Activated T-helper 2 cell treated with anti-CD3 and anti-CD28 coated beads, Interferon-gamma antibody, Interleukin-2, Interleukin-4, amounts not matched to agents 10 μg/mL and 5 μg/mL and 100 μg/mL, durations not matched to agents 14 hours and 24 hours and 36 hours (primary cell): ENCODE results near the gene NRCAM. TPM values are rescaled to one million over a fixed set of nuclear protein-coding genes. Genes with fewer than 3 reads are reported as not detected.

Experiments used
- DNase-seq: peaks from one replicate; pipeline ENCODE4 v3.0.0; 2021; ENCODE audit warnings: low spot score
- H3K27ac Mint-ChIP-seq: one replicate; pipeline ENCODE4 v1.8.0; 2021; ENCODE audit warnings: mixed read lengths
- H3K27me3 Mint-ChIP-seq: one replicate; pipeline ENCODE4 v1.8.0; 2021; ENCODE audit warnings: low read depth, mixed read lengths
- H3K36me3 Mint-ChIP-seq: one replicate; pipeline ENCODE4 v1.8.0; 2021; ENCODE audit warnings: low read depth, mixed read lengths
- H3K4me1 Mint-ChIP-seq: one replicate; pipeline ENCODE4 v1.8.0; 2021; ENCODE audit warnings: low read depth, mixed read lengths
- H3K4me3 Mint-ChIP-seq: one replicate; pipeline ENCODE4 v1.8.0; 2021; ENCODE audit warnings: low read depth, mild to moderate bottlenecking, moderate library complexity, mixed read lengths
- H3K9me3 Mint-ChIP-seq: one replicate; pipeline ENCODE4 v1.8.0; 2021; ENCODE audit warnings: mixed read lengths
- intact Hi-C: fragments of 100-400 bp; cut with micrococcal nuclease; formaldehyde crosslinking; loops from one replicate; pipeline ENCODE4 v1.15.1; 2023
- total RNA-seq: library from RNA; stranded (reverse); gene quantifications from 2 replicates; pipeline ENCODE4 v1.2.3, GENCODE V29; 2022

NRCAM gene
- total RNA-seq, 1 donor from 2014 or later: 0.05 TPM

- H3K4me3 Mint-ChIP-seq: no peak overlapping the region
- peaks cover 19% of the 10 kb centered on the region for H3K27me3 Mint-ChIP-seq
- H3K27ac Mint-ChIP-seq: no peak overlapping the region
- no peak for DNase-seq
- H3K4me1 Mint-ChIP-seq: peaks cover 14% of the 10 kb centered on the region
- no peaks in the 10 kb centered on the region for H3K9me3 Mint-ChIP-seq
- intact Hi-C loops: no loop called here
- no peaks in the 10 kb centered on the region for H3K36me3 Mint-ChIP-seq
Measured at GRCh38 chr7:108415821-108416536, 40.3 kb downstream of the NRCAM start.

GRCh38 chr7:108415084-108415483, 41.2 kb downstream of the NRCAM start:
- intact Hi-C loops: no loop called here
- Mint-ChIP-seq H3K9me3 (no peaks in the 10 kb centered on the region), H3K27me3 (peaks cover 15% of the 10 kb centered on the region), H3K36me3 (no peaks in the 10 kb centered on the region), H3K27ac (no peak overlapping the region), H3K4me3 (no peak overlapping the region), H3K4me1 (peaks cover 8% of the 10 kb centered on the region)
- DNase-seq: no peak

GRCh38 chr7:108413782-108414492, 42.3 kb downstream of the NRCAM start:
- H3K4me3 Mint-ChIP-seq: no peak overlapping the region
- peaks cover 12% of the 10 kb centered on the region for H3K27me3 Mint-ChIP-seq
- no peaks in the 10 kb centered on the region for H3K9me3 Mint-ChIP-seq
- H3K27ac Mint-ChIP-seq: no peak overlapping the region
- peaks cover 7% of the 10 kb centered on the region for H3K4me1 Mint-ChIP-seq
- no peaks in the 10 kb centered on the region for H3K36me3 Mint-ChIP-seq
- intact Hi-C loops: no loop called here
- DNase-seq: no peak

- intact Hi-C loops: no loop called here
- Mint-ChIP-seq H3K4me1 (peaks cover 7% of the 10 kb centered on the region), H3K9me3 (no peaks in the 10 kb centered on the region), H3K27me3 (peaks cover 11% of the 10 kb centered on the region), H3K4me3 (no peak overlapping the region), H3K36me3 (no peaks in the 10 kb centered on the region), H3K27ac (no peak overlapping the region)
- no peak for DNase-seq
Measured at GRCh38 chr7:108413337-108413736, 42.9 kb downstream of the NRCAM start.

- no peaks in the 10 kb centered on the region for H3K36me3 Mint-ChIP-seq
- no peak for DNase-seq
- no peaks in the 10 kb centered on the region for H3K9me3 Mint-ChIP-seq
- no peak overlapping the region for H3K27ac Mint-ChIP-seq
- no peak overlapping the region for H3K4me3 Mint-ChIP-seq
- intact Hi-C loops: no loop called here
- H3K4me1 Mint-ChIP-seq: no peaks in the 10 kb centered on the region
- peaks cover 2% of the 10 kb centered on the region for H3K27me3 Mint-ChIP-seq
Measured at GRCh38 chr7:108409146-108409545, 47.1 kb downstream of the NRCAM start.

GRCh38 chr7:108408296-108408991, 47.8 kb downstream of the NRCAM start:
- intact Hi-C loops: no loop called here
- H3K27me3 Mint-ChIP-seq: peaks cover 2% of the 10 kb centered on the region
- no peaks in the 10 kb centered on the region for H3K9me3 Mint-ChIP-seq
- DNase-seq: no peak
- H3K4me1 Mint-ChIP-seq: no peaks in the 10 kb centered on the region
- H3K4me3 Mint-ChIP-seq: no peak overlapping the region
- H3K36me3 Mint-ChIP-seq: no peaks in the 10 kb centered on the region
- H3K27ac Mint-ChIP-seq: no peak overlapping the region

- Mint-ChIP-seq H3K27ac (no peak overlapping the region), H3K36me3 (no peaks in the 10 kb centered on the region), H3K4me1 (no peaks in the 10 kb centered on the region), H3K9me3 (no peaks in the 10 kb centered on the region), H3K4me3 (no peak overlapping the region), H3K27me3 (peaks cover 2% of the 10 kb centered on the region)
- no peak for DNase-seq
- intact Hi-C loops: no loop called here
Measured at GRCh38 chr7:108407676-108408075, 48.6 kb downstream of the NRCAM start.

GRCh38 chr7:108406222-108406890, 49.9 kb downstream of the NRCAM start:
- DNase-seq: no peak
- H3K36me3 Mint-ChIP-seq: no peaks in the 10 kb centered on the region
- intact Hi-C loops: no loop called here
- H3K9me3 Mint-ChIP-seq: no peaks in the 10 kb centered on the region
- H3K4me1 Mint-ChIP-seq: no peaks in the 10 kb centered on the region
- H3K4me3 Mint-ChIP-seq: no peak overlapping the region
- H3K27ac Mint-ChIP-seq: no peak overlapping the region
- peaks cover 2% of the 10 kb centered on the region for H3K27me3 Mint-ChIP-seq

- no peak for DNase-seq
- no peaks in the 10 kb centered on the region for H3K9me3 Mint-ChIP-seq
- peaks cover 2% of the 10 kb centered on the region for H3K27me3 Mint-ChIP-seq
- intact Hi-C loops: no loop called here
- H3K36me3 Mint-ChIP-seq: no peaks in the 10 kb centered on the region
- H3K4me1 Mint-ChIP-seq: no peaks in the 10 kb centered on the region
- no peak overlapping the region for H3K27ac Mint-ChIP-seq
- H3K4me3 Mint-ChIP-seq: no peak overlapping the region
Measured at GRCh38 chr7:108404509-108405420, 51.5 kb downstream of the NRCAM start.

GRCh38 chr7:108403597-108404217, 52.5 kb downstream of the NRCAM start:
- Mint-ChIP-seq H3K36me3 (no peaks in the 10 kb centered on the region), H3K27me3 (no peaks in the 10 kb centered on the region), H3K4me1 (no peaks in the 10 kb centered on the region), H3K27ac (no peak overlapping the region), H3K9me3 (no peaks in the 10 kb centered on the region), H3K4me3 (no peak overlapping the region)
- no peak for DNase-seq
- intact Hi-C loops: no loop called here

GRCh38 chr7:108402865-108403264, 53.4 kb downstream of the NRCAM start:
- H3K27ac Mint-ChIP-seq: no peak overlapping the region
- H3K4me3 Mint-ChIP-seq: no peak overlapping the region
- H3K27me3 Mint-ChIP-seq: no peaks in the 10 kb centered on the region
- DNase-seq: no peak
- H3K36me3 Mint-ChIP-seq: no peaks in the 10 kb centered on the region
- intact Hi-C loops: no loop called here
- H3K9me3 Mint-ChIP-seq: no peaks in the 10 kb centered on the region
- no peaks in the 10 kb centered on the region for H3K4me1 Mint-ChIP-seq

GRCh38 chr7:108396080-108396479, 60.2 kb downstream of the NRCAM start:
- Mint-ChIP-seq H3K27ac (no peak overlapping the region), H3K36me3 (no peaks in the 10 kb centered on the region), H3K27me3 (no peaks in the 10 kb centered on the region), H3K4me1 (no peaks in the 10 kb centered on the region), H3K4me3 (no peak overlapping the region), H3K9me3 (no peaks in the 10 kb centered on the region)
- intact Hi-C loops: no loop called here
- DNase-seq: no peak
